GM12878 (cell line): ENCODE measurements around the gene FZD2. TPM values are rescaled to one million over a fixed set of nuclear protein-coding genes. Genes with fewer than 3 reads are reported as not detected.

ENCODE experiments used
- CBFB ChIP-seq: IDR thresholded peaks from 2 replicates; pipeline ENCODE4 v1.6.1; 2016; ENCODE audit warnings: antibody characterized with exemption, low read depth
- CREB1 ChIP-seq: IDR thresholded peaks from 2 replicates; pipeline ENCODE4 v1.6.1; 2012; ENCODE audit warnings: low read depth, mild to moderate bottlenecking, inconsistent platforms
- EP300 ChIP-seq, 2 experiments: fragments of 150-350 bp in 1 of 2; IDR thresholded peaks; 2 replicates each; pipeline ENCODE4 v1.6.1; 2011 to 2012; ENCODE audit warnings: low read depth in 2 of 2, low read length in 2 of 2, borderline replicate concordance in 1 of 2, improper control_type of control experiment in 1 of 2, inconsistent platforms in 1 of 2; ENCODE audit not compliant: control insufficient read depth in 1 of 2
- ETV6 ChIP-seq, 2 experiments: fragments of 450-650 bp in 1 of 2; IDR thresholded peaks in 1 of 2; conservative IDR thresholded peaks in 1 of 2; 2 replicates each; pipeline ENCODE4 v1.6.1; 2014; ENCODE audit warnings: antibody characterized with exemption in 1 of 2, borderline replicate concordance in 1 of 2, low read depth in 1 of 2, mild to moderate bottlenecking in 1 of 2, moderate library complexity in 1 of 2
- EZH2 ChIP-seq: IDR thresholded peaks from 2 replicates; pipeline ENCODE4 v1.6.1; 2012; ENCODE audit warnings: low read depth, mild to moderate bottlenecking, control low read depth, inconsistent platforms, low read length, borderline replicate concordance; ENCODE audit not compliant: control insufficient read depth
- NBN ChIP-seq: fragments of 450-650 bp; IDR thresholded peaks from 2 replicates; pipeline ENCODE4 v1.6.1; 2016
- NR2C1 ChIP-seq: fragments of 450-650 bp; IDR thresholded peaks from 2 replicates; pipeline ENCODE4 v1.6.1; 2017; ENCODE audit warnings: antibody characterized with exemption, mild to moderate bottlenecking, moderate library complexity
- PAX8 ChIP-seq: fragments of 450-650 bp; IDR thresholded peaks from 2 replicates; pipeline ENCODE4 v1.6.1; 2017; ENCODE audit warnings: mild to moderate bottlenecking, moderate library complexity
- RBBP5 ChIP-seq: fragments of 200-600 bp; sonication (generic); conservative IDR thresholded peaks from 2 replicates; pipeline ENCODE4 v1.6.1; 2016
- SIN3A ChIP-seq: IDR thresholded peaks from 2 replicates; pipeline ENCODE4 v1.6.1; 2012; ENCODE audit warnings: low read depth, low read length, improper control_type of control experiment
- SMAD1 ChIP-seq: fragments of 450-650 bp; IDR thresholded peaks from 2 replicates; pipeline ENCODE4 v1.6.1; 2018; ENCODE audit warnings: mild to moderate bottlenecking, low read depth; ENCODE audit not compliant: partially characterized antibody
- TCF12 ChIP-seq: IDR thresholded peaks from 2 replicates; pipeline ENCODE4 v1.6.1; 2011; ENCODE audit warnings: low read depth, mild to moderate bottlenecking, low read length
- TCF3 ChIP-seq: IDR thresholded peaks from 2 replicates; pipeline ENCODE4 v1.6.1; 2012; ENCODE audit warnings: low read depth, mild to moderate bottlenecking, low read length, borderline replicate concordance; ENCODE audit not compliant: insufficient read depth
- YY1 ChIP-seq: IDR thresholded peaks from 2 replicates; pipeline ENCODE4 v1.6.1; 2011; ENCODE audit warnings: low read depth, mild to moderate bottlenecking, low read length
- ZNF207 ChIP-seq: fragments of 450-650 bp; IDR thresholded peaks from 2 replicates; pipeline ENCODE4 v1.6.1; 2014; ENCODE audit warnings: antibody characterized with exemption, mild to moderate bottlenecking, borderline replicate concordance
- ZNF217 ChIP-seq: fragments of 450-650 bp; IDR thresholded peaks from 2 replicates; pipeline ENCODE4 v1.6.1; 2017; ENCODE audit warnings: antibody characterized with exemption, mild to moderate bottlenecking
- polyA plus RNA-seq, 11 experiments: library from polyadenylated mRNA; depleted of rRNA in 4 of 11; unstranded in 6 of 11; stranded (reverse) in 5 of 11; fragments of >200 nt; fragmentation: Nextera tagmentation in 4 of 11; fragmentation: Illumina TruSeq in 1 of 11; extraction: Ambion mirVana in 4 of 11; extraction: Trizol in 1 of 11; gene quantifications; 1 replicate in 1 of 11; 2 replicates in 10 of 11; pipeline versions ENCODE4 v1.2.1 to v1.2.3, GENCODE V29; 2011 to 2016; ENCODE audit warnings: inconsistent platforms in 2 of 11, missing spikeins in 2 of 11, low read depth in 1 of 11
- total RNA-seq, 4 experiments: library from RNA; depleted of rRNA in 3 of 4; stranded (reverse); fragments of >200 nt in 3 of 4; fragmentation: Illumina TruSeq in 1 of 4; extraction: Trizol in 1 of 4; gene quantifications; 2 replicates each; pipeline versions ENCODE4 v1.2.1 to v1.2.3, GENCODE V29; 2013 to 2021
- TF ChIP-seq, protein P1 (sequence below): fragments of 450-650 bp; IDR thresholded peaks from 2 replicates; pipeline ENCODE4 v1.6.1; 2016; ENCODE audit warnings: mild to moderate bottlenecking
- TF ChIP-seq, protein P2 (sequence below), 3 experiments: IDR thresholded peaks in 2 of 3; conservative IDR thresholded peaks in 1 of 3; 2 replicates each; pipeline ENCODE4 v1.5.1; 2011; ENCODE audit warnings: low read depth in 3 of 3, low read length in 3 of 3, mild to moderate bottlenecking in 3 of 3, control low read depth in 2 of 3, moderate library complexity in 2 of 3, inconsistent platforms in 1 of 3, mixed read lengths in 1 of 3; ENCODE audit not compliant: control insufficient read depth in 2 of 3, insufficient read depth in 1 of 3; ENCODE audit errors: extremely low read depth in 1 of 3
- TF ChIP-seq, protein P3 (sequence below): fragments of 450-650 bp; formaldehyde crosslinking; IDR thresholded peaks from 2 replicates; pipeline ENCODE4 v1.5.0; 2022; ENCODE audit warnings: mild to moderate bottlenecking, missing genetic modification characterization
- TF ChIP-seq, protein P4 (sequence below): IDR thresholded peaks from 2 replicates; pipeline ENCODE4 v1.6.1; 2011; ENCODE audit warnings: borderline replicate concordance, low read depth, mild to moderate bottlenecking, moderate library complexity, low read length; ENCODE audit not compliant: insufficient read depth, poor library complexity, severe bottlenecking

The FZD2 gene
- total and polyA plus RNA-seq, 10 of the 15 experiments (the other 5 are each of a cell fraction or from before 2014, with no cell fraction given) = 0.09 to 4.2 (median 0.63) TPM; not detected in 1

GRCh38 chr17:44556832-44557606 lies at the start of gene FZD2 (continued):
- TF ChIP-seq EZH2 = no peak
- no peak for TF ChIP-seq ZNF207
- TF ChIP-seq, protein P1, sequence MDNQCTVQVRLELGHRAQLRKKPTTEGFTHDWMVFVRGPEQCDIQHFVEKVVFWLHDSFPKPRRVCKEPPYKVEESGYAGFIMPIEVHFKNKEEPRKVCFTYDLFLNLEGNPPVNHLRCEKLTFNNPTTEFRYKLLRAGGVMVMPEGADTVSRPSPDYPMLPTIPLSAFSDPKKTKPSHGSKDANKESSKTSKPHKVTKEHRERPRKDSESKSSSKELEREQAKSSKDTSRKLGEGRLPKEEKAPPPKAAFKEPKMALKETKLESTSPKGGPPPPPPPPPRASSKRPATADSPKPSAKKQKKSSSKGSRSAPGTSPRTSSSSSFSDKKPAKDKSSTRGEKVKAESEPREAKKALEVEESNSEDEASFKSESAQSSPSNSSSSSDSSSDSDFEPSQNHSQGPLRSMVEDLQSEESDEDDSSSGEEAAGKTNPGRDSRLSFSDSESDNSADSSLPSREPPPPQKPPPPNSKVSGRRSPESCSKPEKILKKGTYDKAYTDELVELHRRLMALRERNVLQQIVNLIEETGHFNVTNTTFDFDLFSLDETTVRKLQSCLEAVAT = peak; percentile 98
- TF ChIP-seq, protein P2, sequence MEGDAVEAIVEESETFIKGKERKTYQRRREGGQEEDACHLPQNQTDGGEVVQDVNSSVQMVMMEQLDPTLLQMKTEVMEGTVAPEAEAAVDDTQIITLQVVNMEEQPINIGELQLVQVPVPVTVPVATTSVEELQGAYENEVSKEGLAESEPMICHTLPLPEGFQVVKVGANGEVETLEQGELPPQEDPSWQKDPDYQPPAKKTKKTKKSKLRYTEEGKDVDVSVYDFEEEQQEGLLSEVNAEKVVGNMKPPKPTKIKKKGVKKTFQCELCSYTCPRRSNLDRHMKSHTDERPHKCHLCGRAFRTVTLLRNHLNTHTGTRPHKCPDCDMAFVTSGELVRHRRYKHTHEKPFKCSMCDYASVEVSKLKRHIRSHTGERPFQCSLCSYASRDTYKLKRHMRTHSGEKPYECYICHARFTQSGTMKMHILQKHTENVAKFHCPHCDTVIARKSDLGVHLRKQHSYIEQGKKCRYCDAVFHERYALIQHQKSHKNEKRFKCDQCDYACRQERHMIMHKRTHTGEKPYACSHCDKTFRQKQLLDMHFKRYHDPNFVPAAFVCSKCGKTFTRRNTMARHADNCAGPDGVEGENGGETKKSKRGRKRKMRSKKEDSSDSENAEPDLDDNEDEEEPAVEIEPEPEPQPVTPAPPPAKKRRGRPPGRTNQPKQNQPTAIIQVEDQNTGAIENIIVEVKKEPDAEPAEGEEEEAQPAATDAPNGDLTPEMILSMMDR (IDR thresholded peaks at IDR 0.05 in 2 of 3, conservative IDR thresholded peaks at IDR 0.05 in 1 of 3; ENCODE audit: control insufficient read depth in 2 of 3, extremely low read depth in 1 of 3, insufficient read depth in 1 of 3, low read depth in 3 of 3, low read length in 3 of 3) = no peak
- TF ChIP-seq TCF12 = no peak
- TF ChIP-seq NBN = peak; percentile 67
- TF ChIP-seq EP300 (IDR thresholded peaks at IDR 0.05; ENCODE audit: borderline replicate concordance in 1 of 2, control insufficient read depth in 1 of 2, low read depth in 2 of 2, low read length in 2 of 2) = no peak
- TF ChIP-seq RBBP5 = no peak
- TF ChIP-seq, protein P3, sequence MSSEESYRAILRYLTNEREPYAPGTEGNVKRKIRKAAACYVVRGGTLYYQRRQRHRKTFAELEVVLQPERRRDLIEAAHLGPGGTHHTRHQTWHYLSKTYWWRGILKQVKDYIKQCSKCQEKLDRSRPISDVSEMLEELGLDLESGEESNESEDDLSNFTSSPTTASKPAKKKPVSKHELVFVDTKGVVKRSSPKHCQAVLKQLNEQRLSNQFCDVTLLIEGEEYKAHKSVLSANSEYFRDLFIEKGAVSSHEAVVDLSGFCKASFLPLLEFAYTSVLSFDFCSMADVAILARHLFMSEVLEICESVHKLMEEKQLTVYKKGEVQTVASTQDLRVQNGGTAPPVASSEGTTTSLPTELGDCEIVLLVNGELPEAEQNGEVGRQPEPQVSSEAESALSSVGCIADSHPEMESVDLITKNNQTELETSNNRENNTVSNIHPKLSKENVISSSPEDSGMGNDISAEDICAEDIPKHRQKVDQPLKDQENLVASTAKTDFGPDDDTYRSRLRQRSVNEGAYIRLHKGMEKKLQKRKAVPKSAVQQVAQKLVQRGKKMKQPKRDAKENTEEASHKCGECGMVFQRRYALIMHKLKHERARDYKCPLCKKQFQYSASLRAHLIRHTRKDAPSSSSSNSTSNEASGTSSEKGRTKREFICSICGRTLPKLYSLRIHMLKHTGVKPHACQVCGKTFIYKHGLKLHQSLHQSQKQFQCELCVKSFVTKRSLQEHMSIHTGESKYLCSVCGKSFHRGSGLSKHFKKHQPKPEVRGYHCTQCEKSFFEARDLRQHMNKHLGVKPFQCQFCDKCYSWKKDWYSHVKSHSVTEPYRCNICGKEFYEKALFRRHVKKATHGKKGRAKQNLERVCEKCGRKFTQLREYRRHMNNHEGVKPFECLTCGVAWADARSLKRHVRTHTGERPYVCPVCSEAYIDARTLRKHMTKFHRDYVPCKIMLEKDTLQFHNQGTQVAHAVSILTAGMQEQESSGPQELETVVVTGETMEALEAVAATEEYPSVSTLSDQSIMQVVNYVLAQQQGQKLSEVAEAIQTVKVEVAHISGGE (CRISPR knock-in tag) = no peak
- no peak for TF ChIP-seq CBFB
- no peak for TF ChIP-seq TCF3
- TF ChIP-seq CREB1 = no peak
- TF ChIP-seq, protein P4, sequence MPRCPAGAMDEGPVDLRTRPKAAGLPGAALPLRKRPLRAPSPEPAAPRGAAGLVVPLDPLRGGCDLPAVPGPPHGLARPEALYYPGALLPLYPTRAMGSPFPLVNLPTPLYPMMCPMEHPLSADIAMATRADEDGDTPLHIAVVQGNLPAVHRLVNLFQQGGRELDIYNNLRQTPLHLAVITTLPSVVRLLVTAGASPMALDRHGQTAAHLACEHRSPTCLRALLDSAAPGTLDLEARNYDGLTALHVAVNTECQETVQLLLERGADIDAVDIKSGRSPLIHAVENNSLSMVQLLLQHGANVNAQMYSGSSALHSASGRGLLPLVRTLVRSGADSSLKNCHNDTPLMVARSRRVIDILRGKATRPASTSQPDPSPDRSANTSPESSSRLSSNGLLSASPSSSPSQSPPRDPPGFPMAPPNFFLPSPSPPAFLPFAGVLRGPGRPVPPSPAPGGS = no peak
- TF ChIP-seq ZNF217 = no peak
- TF ChIP-seq SMAD1 = no peak
- TF ChIP-seq YY1 = no peak
- TF ChIP-seq NR2C1 = no peak
- TF ChIP-seq SIN3A = no peak
- no peak for TF ChIP-seq PAX8
- no peak for TF ChIP-seq ETV6 (conservative IDR thresholded peaks at IDR 0.05 in 1 of 2, IDR thresholded peaks at IDR 0.05 in 1 of 2; ENCODE audit: borderline replicate concordance in 1 of 2, low read depth in 1 of 2)
